CD8-positive, alpha-beta memory T cell (primary cell): Measurements from ENCODE around the gene WDHD1. TPM values are rescaled to one million over a fixed set of nuclear protein-coding genes. Genes with fewer than 3 reads are reported as not detected.
A peak's percentile ranks its signal among the peaks of the same experiment; 100 is the strongest.
"Not testable (repeated sequence)": the region's sequence is repeated elsewhere in the genome, so short reads cannot be mapped to it uniquely, and the experiment has no call there.

Experiments
- CTCF ChIA-PET: fragments of 350-600 bp; sonication (Branson Sonifier 250); formaldehyde crosslinking; loops from one replicate; lab custom pipeline; 2021; ENCODE audit warnings: antibody characterized with exemption; lab: Charles Lee
- POLR2A ChIA-PET: fragments of 350-600 bp; sonication (Branson Sonifier 250); formaldehyde crosslinking; loops from one replicate; lab custom pipeline; 2021; ENCODE audit warnings: antibody characterized with exemption; lab: Charles Lee
- DNase-seq, 5 donors: peaks; one replicate each; pipeline versions ENCODE4 v3.0.0 to v3.0.0-alpha.2; 2020 to 2022; ENCODE audit warnings: mixed read lengths in 1 of 5
- H3K27ac ChIP-seq: one replicate; pipeline ENCODE4 v1.7.0; 2013; ENCODE audit warnings: low read depth, mild to moderate bottlenecking, low read length, moderate library complexity
- H3K27me3 ChIP-seq: 2 replicates; pipeline ENCODE4 v1.7.0; 2013; ENCODE audit warnings: low read length, mild to moderate bottlenecking; ENCODE audit not compliant: insufficient read depth, poor library complexity, severe bottlenecking
- H3K36me3 ChIP-seq: 2 replicates; pipeline ENCODE4 v1.7.0; 2013; ENCODE audit warnings: mild to moderate bottlenecking, low read length, moderate library complexity; ENCODE audit not compliant: insufficient read depth
- H3K4me1 ChIP-seq: 2 replicates; pipeline ENCODE4 v1.7.0; 2013; ENCODE audit warnings: mild to moderate bottlenecking, low read length, moderate library complexity; ENCODE audit not compliant: insufficient read depth
- H3K4me3 ChIP-seq: 2 replicates; pipeline ENCODE4 v1.7.0; 2013; ENCODE audit warnings: mild to moderate bottlenecking, low read length
- H3K9me3 ChIP-seq: 2 replicates; pipeline ENCODE4 v1.7.0; 2013; ENCODE audit warnings: mild to moderate bottlenecking, low read length
- H3K27ac Mint-ChIP-seq, 8 donors: one replicate each; pipeline ENCODE4 v1.8.0; 2020 to 2021; ENCODE audit warnings: mixed read lengths in 8 of 8, mild to moderate bottlenecking in 6 of 8, inconsistent platforms in 3 of 8, moderate library complexity in 3 of 8
- H3K27me3 Mint-ChIP-seq, 2 donors: one replicate each; pipeline ENCODE4 v1.8.0; 2020 to 2021; ENCODE audit warnings: mixed read lengths in 2 of 2, mild to moderate bottlenecking in 1 of 2, moderate library complexity in 1 of 2
- H3K36me3 Mint-ChIP-seq, 3 donors: one replicate each; pipeline ENCODE4 v1.8.0; 2020 to 2021; ENCODE audit warnings: mixed read lengths in 3 of 3, inconsistent platforms in 1 of 3, mild to moderate bottlenecking in 1 of 3
- H3K4me1 Mint-ChIP-seq, 3 donors: one replicate each; pipeline ENCODE4 v1.8.0; 2020 to 2021; ENCODE audit warnings: mixed read lengths in 3 of 3, inconsistent platforms in 1 of 3, mild to moderate bottlenecking in 1 of 3
- H3K4me3 Mint-ChIP-seq, 7 donors: one replicate each; pipeline ENCODE4 v1.8.0; 2020 to 2021; ENCODE audit warnings: mixed read lengths in 7 of 7, mild to moderate bottlenecking in 6 of 7, moderate library complexity in 4 of 7, inconsistent platforms in 2 of 7
- H3K9me3 Mint-ChIP-seq, 5 donors: one replicate each; pipeline ENCODE4 v1.8.0; 2020 to 2022; ENCODE audit warnings: mixed read lengths in 5 of 5, mild to moderate bottlenecking in 3 of 5, moderate library complexity in 2 of 5, inconsistent platforms in 1 of 5
- polyA plus RNA-seq: library from polyadenylated mRNA; unstranded; fragments of 300-500 nt; fragmentation: Illumina TruSeq; gene quantifications from one replicate; pipeline ENCODE4 v1.2.3, GENCODE V29; 2021
- total RNA-seq, 2 experiments: library from RNA; stranded (reverse); gene quantifications; one replicate each; pipeline ENCODE4 v1.2.3, GENCODE V29; 2021

Gene WDHD1
- total and polyA plus RNA-seq, 3 experiments from 2014 or later = 3.1 to 56.6 (median 56.3) TPM

- POLR2A ChIA-PET = interaction anchor here (0.6 kb wide), 1 partner anchor 15 kb away, joined by 3 read pairs; no protein-coding TSS in a partner anchor
- no peak overlapping the region for H3K4me3 Mint-ChIP-seq
- Histone ChIP-seq H3K4me1 (peaks cover 3% of the 10 kb centered on the region), H3K36me3 (no peaks in the 10 kb centered on the region), H3K27me3 (no peaks in the 10 kb centered on the region), H3K9me3 (no peaks in the 10 kb centered on the region), H3K4me3 (no peak overlapping the region), H3K27ac (no peak overlapping the region)
- CTCF ChIA-PET = interaction anchor here (1.3 kb wide), 1 partner anchor 21 kb away, joined by 3 read pairs; the partner anchor contains the start of genes SOCS4 and WDHD1
- H3K27ac Mint-ChIP-seq = peak overlapping the region in 2 of 8 donors; percentile 22 to 55
- H3K9me3 Mint-ChIP-seq = no peaks in the 10 kb centered on the region
- peaks cover 0 to 1% of the 10 kb centered on the region in 2 donors for H3K27me3 Mint-ChIP-seq
- peaks cover 10 to 17% (median 15%) of the 10 kb centered on the region in 3 donors for H3K4me1 Mint-ChIP-seq
- H3K36me3 Mint-ChIP-seq = peaks cover 0 to 23% (median 2%) of the 10 kb centered on the region in 3 donors
- DNase-seq = no peak
Observed at GRCh38 chr14:55047301-55048053, 20.6 kb upstream of the WDHD1 start.

GRCh38 chr14:55045087-55045486 lies 18.2 kb upstream of the WDHD1 start:
- Histone ChIP-seq H3K9me3 (no peaks in the 10 kb centered on the region), H3K27me3 (no peaks in the 10 kb centered on the region), H3K36me3 (no peaks in the 10 kb centered on the region), H3K27ac (no peak overlapping the region), H3K4me1 (no peaks in the 10 kb centered on the region), H3K4me3 (no peak overlapping the region)
- H3K4me1 Mint-ChIP-seq = peaks cover 0 to 7% (median 5%) of the 10 kb centered on the region in 3 donors
- CTCF ChIA-PET = interaction anchor here (1.1 to 1.6 kb wide), 2 partner anchors 11 to 27 kb away, joined by 3 to 5 read pairs; no protein-coding TSS in a partner anchor
- no peaks in the 10 kb centered on the region for H3K9me3 Mint-ChIP-seq
- peaks cover 0 to 20% (median 2%) of the 10 kb centered on the region in 3 donors for H3K36me3 Mint-ChIP-seq
- H3K27me3 Mint-ChIP-seq = no peaks in the 10 kb centered on the region
- H3K27ac Mint-ChIP-seq = no peak overlapping the region
- no peak overlapping the region for H3K4me3 Mint-ChIP-seq
- no peak for DNase-seq
- POLR2A ChIA-PET = no interaction called here

GRCh38 chr14:55043528-55043927 lies 16.6 kb upstream of the WDHD1 start:
- Mint-ChIP-seq H3K4me3 (peak overlapping the region in 1 of 7 donors; percentile 34), H3K9me3 (no peaks in the 10 kb centered on the region), H3K4me1 (peaks cover 3 to 9% (median 7%) of the 10 kb centered on the region in 3 donors), H3K36me3 (peaks cover 4 to 32% (median 5%) of the 10 kb centered on the region in 3 donors), H3K27ac (no peak overlapping the region), H3K27me3 (no peaks in the 10 kb centered on the region)
- ChIA-PET CTCF (no interaction called here), POLR2A (no interaction called here)
- Histone ChIP-seq H3K36me3 (no peaks in the 10 kb centered on the region), H3K27me3 (no peaks in the 10 kb centered on the region), H3K27ac (no peak overlapping the region), H3K4me1 (no peaks in the 10 kb centered on the region), H3K9me3 (no peaks in the 10 kb centered on the region), H3K4me3 (no peak overlapping the region)
- DNase-seq = no peak

DNA sequence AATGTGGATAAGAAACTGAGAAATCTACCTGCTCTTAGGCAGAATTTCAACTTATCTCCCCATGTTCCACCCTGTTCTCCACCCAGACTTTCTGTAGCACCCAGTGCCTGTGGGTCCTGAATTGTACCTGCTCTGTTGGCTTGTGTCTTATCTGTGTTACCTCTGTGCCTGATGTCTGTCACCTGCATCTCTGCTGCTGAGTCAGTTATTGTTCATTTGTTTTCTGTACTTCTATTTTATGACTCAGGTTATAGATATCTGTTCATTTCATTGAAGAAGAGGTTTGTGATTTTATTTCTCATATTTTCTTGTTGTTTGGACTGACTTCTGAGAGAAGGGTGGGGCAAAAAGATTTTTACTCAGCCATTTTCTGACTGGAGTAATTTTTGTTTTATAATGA lies 11.8 kb upstream of the WDHD1 start:
- Mint-ChIP-seq H3K9me3 (no peaks in the 10 kb centered on the region), H3K36me3 (peaks cover 12 to 51% (median 16%) of the 10 kb centered on the region in 3 donors), H3K4me1 (peaks cover 9 to 17% (median 10%) of the 10 kb centered on the region in 3 donors), H3K4me3 (no peak overlapping the region), H3K27me3 (no peaks in the 10 kb centered on the region), H3K27ac (peak overlapping the region in 3 of 8 donors; percentile 20 to 72 (median 45))
- H3K4me1 ChIP-seq = no peaks in the 10 kb centered on the region
- ChIA-PET POLR2A (interaction anchor here (0.6 kb wide), 1 partner anchor 154 kb away, joined by 6 read pairs; no protein-coding TSS in a partner anchor), CTCF (no interaction called here)
- no peak overlapping the region for H3K4me3 ChIP-seq
- DNase-seq = no peak
- H3K9me3 ChIP-seq = no peaks in the 10 kb centered on the region
- no peaks in the 10 kb centered on the region for H3K27me3 ChIP-seq
- no peak overlapping the region for H3K27ac ChIP-seq
- H3K36me3 ChIP-seq = no peaks in the 10 kb centered on the region

DNA sequence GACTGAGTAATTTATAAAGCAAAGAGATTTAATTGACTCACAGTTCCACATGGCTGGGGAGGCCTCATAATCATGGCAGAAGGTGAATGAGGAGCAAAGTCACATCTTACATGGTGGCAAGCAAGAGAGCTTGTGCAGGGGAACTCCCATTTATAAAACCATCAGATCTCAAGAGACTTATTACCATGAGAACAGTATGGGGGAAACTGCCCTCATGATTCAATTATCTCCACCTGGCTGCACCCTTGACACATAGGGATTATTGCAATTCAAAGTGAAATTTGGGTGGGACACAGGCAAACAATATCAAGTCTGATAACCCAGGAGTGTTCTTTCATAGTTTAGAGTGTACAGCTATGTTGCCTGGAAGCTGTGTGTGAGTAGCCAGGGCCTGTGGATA lies 11.1 kb upstream of the WDHD1 start:
- peaks cover 12 to 48% (median 16%) of the 10 kb centered on the region in 3 donors for H3K36me3 Mint-ChIP-seq
- H3K27me3 ChIP-seq, H3K27me3 Mint-ChIP-seq, H3K36me3 ChIP-seq, H3K27ac Mint-ChIP-seq, H3K4me3 Mint-ChIP-seq, H3K4me1 ChIP-seq, H3K4me3 ChIP-seq, CTCF ChIA-PET, H3K27ac ChIP-seq, DNase-seq, H3K9me3 ChIP-seq, H3K9me3 Mint-ChIP-seq: not testable (repeated sequence)
- peaks cover 9 to 17% (median 10%) of the 10 kb centered on the region in 3 donors for H3K4me1 Mint-ChIP-seq
- POLR2A ChIA-PET = interaction anchor here (0.6 kb wide), 1 partner anchor 154 kb away, joined by 6 read pairs; no protein-coding TSS in a partner anchor

DNA sequence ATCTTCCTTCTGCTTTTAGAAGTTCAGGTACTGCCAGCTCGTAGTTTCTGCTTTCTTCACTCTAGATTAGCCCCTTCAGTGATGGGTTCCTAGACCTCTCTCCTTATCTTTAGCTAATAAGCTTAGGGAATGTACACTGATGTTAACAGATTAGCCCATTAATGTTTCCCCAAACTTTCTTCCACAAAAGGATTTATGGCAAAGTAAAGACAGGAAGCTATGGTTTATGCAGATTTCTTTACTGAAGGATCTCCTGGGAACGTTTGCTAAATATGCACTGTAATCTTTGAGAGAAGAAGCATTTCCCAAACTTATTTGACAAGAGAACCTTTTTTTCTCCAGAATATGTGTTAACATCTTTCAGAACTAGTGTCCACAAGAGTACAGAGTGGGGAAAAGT lies 4.3 kb upstream of the WDHD1 start:
- ChIA-PET POLR2A (no interaction called here), CTCF (interaction anchor here (0.9 to 3.2 kb wide), 2 partner anchors 20 to 138 kb away, joined by 3 to 25 read pairs; partner anchors contain the start of gene MAPK1IP1L)
- Mint-ChIP-seq H3K27me3 (no peaks in the 10 kb centered on the region), H3K36me3 (peaks cover 2 to 40% (median 4%) of the 10 kb centered on the region in 3 donors), H3K27ac (peak overlapping the region in 1 of 8 donors; percentile 44), H3K4me1 (peaks cover 44 to 55% (median 51%) of the 10 kb centered on the region in 3 donors), H3K4me3 (peak overlapping the region in 1 of 7 donors; percentile 48), H3K9me3 (no peaks in the 10 kb centered on the region)
- Histone ChIP-seq H3K36me3 (no peaks in the 10 kb centered on the region), H3K4me1 (peaks cover 19% of the 10 kb centered on the region), H3K27ac (no peak overlapping the region), H3K4me3 (no peak overlapping the region), H3K9me3 (no peaks in the 10 kb centered on the region), H3K27me3 (no peaks in the 10 kb centered on the region)
- no peak for DNase-seq

- Histone ChIP-seq H3K27ac (no peak overlapping the region), H3K4me1 (peaks cover 19% of the 10 kb centered on the region), H3K36me3 (no peaks in the 10 kb centered on the region), H3K4me3 (peak overlapping the region; percentile 72), H3K27me3 (no peaks in the 10 kb centered on the region), H3K9me3 (no peaks in the 10 kb centered on the region)
- peaks cover 52 to 63% (median 59%) of the 10 kb centered on the region in 3 donors for H3K4me1 Mint-ChIP-seq
- CTCF ChIA-PET = interaction anchor here (3.6 kb wide), 1 partner anchor 23 kb away, joined by 28 read pairs; the partner anchor contains the start of gene MAPK1IP1L
- no peaks in the 10 kb centered on the region for H3K27me3 Mint-ChIP-seq
- peak overlapping the region in 7 of 8 donors; percentile 21 to 99 (median 89) for H3K27ac Mint-ChIP-seq
- no peak for DNase-seq
- H3K4me3 Mint-ChIP-seq = peak overlapping the region; percentile 92 to 100 (median 94)
- POLR2A ChIA-PET = interaction anchor here (0.7 kb wide), 1 partner anchor 20 kb away, joined by 3 read pairs; no protein-coding TSS in a partner anchor
- no peaks in the 10 kb centered on the region for H3K9me3 Mint-ChIP-seq
- H3K36me3 Mint-ChIP-seq = peaks cover 0 to 24% (median 0%) of the 10 kb centered on the region in 3 donors
Observed at GRCh38 chr14:55028476-55028875, 1.6 kb upstream of the WDHD1 start.
